MM.1S (cell line): ENCODE measurements around the gene OR14I1.

Experiments used
- DNase-seq: peaks from one replicate; pipeline ENCODE4 v3.0.0-alpha.2; 2015
- H2AFZ ChIP-seq: fragments of 300-600 bp; sonication (generic); 2 replicates; pipeline ENCODE4 v1.6.0; 2016; ENCODE audit warnings: antibody characterized with exemption, low read length
- H3F3A ChIP-seq: fragments of 300-600 bp; sonication (generic); 2 replicates; pipeline ENCODE4 v1.6.1; 2016; ENCODE audit warnings: mild to moderate bottlenecking, antibody characterized with exemption, low read length, moderate library complexity, mixed read lengths; ENCODE audit not compliant: insufficient read depth
- H3K27ac ChIP-seq: fragments of 300-600 bp; sonication (generic); 2 replicates; pipeline ENCODE4 v1.5.1; 2016; ENCODE audit warnings: mild to moderate bottlenecking, low read length
- H3K27me3 ChIP-seq: fragments of 300-600 bp; sonication (generic); replicated peaks from 2 replicates; pipeline ENCODE4 v1.6.0; 2016; ENCODE audit warnings: low read length; ENCODE audit not compliant: insufficient read depth
- H3K36me3 ChIP-seq: fragments of 300-600 bp; sonication (generic); replicated peaks from 2 replicates; pipeline ENCODE4 v1.6.1; 2016; ENCODE audit warnings: mild to moderate bottlenecking, low read length, mixed read lengths; ENCODE audit not compliant: insufficient read depth
- H3K4me1 ChIP-seq: fragments of 300-600 bp; sonication (generic); 2 replicates; pipeline ENCODE4 v1.6.1; 2016; ENCODE audit warnings: low read length, mixed read lengths
- H3K4me2 ChIP-seq: fragments of 300-600 bp; sonication (generic); 2 replicates; pipeline ENCODE4 v1.6.0; 2016; ENCODE audit warnings: low read depth, low read length
- H3K4me3 ChIP-seq: fragments of 300-600 bp; sonication (generic); 2 replicates; pipeline ENCODE4 v1.5.1; 2016; ENCODE audit warnings: low read length, mixed read lengths
- H3K79me2 ChIP-seq: fragments of 300-600 bp; sonication (generic); 2 replicates; pipeline ENCODE4 v1.6.1; 2016; ENCODE audit warnings: mixed run types, low read length, mixed read lengths
- H3K9ac ChIP-seq: fragments of 300-600 bp; sonication (generic); 2 replicates; pipeline ENCODE4 v1.6.1; 2016; ENCODE audit warnings: low read length, mixed read lengths
- H3K9me2 ChIP-seq: fragments of 300-600 bp; sonication (generic); replicated peaks from 2 replicates; pipeline ENCODE4 v1.6.1; 2016; ENCODE audit warnings: mild to moderate bottlenecking, low read length, mixed read lengths; ENCODE audit not compliant: insufficient read depth
- H3K9me3 ChIP-seq: fragments of 300-600 bp; sonication (generic); replicated peaks from 2 replicates; pipeline ENCODE4 v1.6.1; 2016; ENCODE audit warnings: mild to moderate bottlenecking, low read length, mixed read lengths; ENCODE audit not compliant: insufficient read depth
- H4K20me1 ChIP-seq: fragments of 300-600 bp; sonication (generic); 2 replicates; pipeline ENCODE4 v1.6.1; 2016; ENCODE audit warnings: mild to moderate bottlenecking, low read length, moderate library complexity, mixed read lengths; ENCODE audit not compliant: insufficient read depth
- CTCF ChIP-seq: fragments of 300-600 bp; sonication (generic); IDR thresholded peaks from 2 replicates; pipeline ENCODE4 v1.5.1; 2016; ENCODE audit warnings: antibody characterized with exemption, low read length, mixed read lengths
- EZH2 ChIP-seq: fragments of 300-600 bp; sonication (generic); optimal IDR thresholded peaks from 2 replicates; pipeline ENCODE3; 2017; ENCODE audit warnings: low read depth, mild to moderate bottlenecking, antibody characterized with exemption, low read length, mixed read lengths
- EZH2phosphoT487 ChIP-seq: fragments of 300-600 bp; sonication (generic); IDR thresholded peaks from 2 replicates; pipeline ENCODE4 v1.6.1; 2018; ENCODE audit warnings: antibody characterized with exemption, low read length

OR14I1 gene

GRCh38 chr1:248733566-248733965, 31.0 kb upstream of the OR14I1 start:
- H3K4me1 ChIP-seq, result no peaks in the 10 kb centered on the region
- no peaks in the 10 kb centered on the region for H3K9me2 ChIP-seq
- no peak overlapping the region for H3K9ac ChIP-seq
- no peak overlapping the region for H2AFZ ChIP-seq
- H3K9me3 ChIP-seq, result no peaks in the 10 kb centered on the region
- no peaks in the 10 kb centered on the region for H3K27me3 ChIP-seq
- no peak overlapping the region for H3K4me2 ChIP-seq
- TF ChIP-seq EZH2phosphoT487, result no peak
- no peak for TF ChIP-seq EZH2
- no peak for TF ChIP-seq CTCF
- no peak overlapping the region for H3K4me3 ChIP-seq
- H3K79me2 ChIP-seq, result no peaks in the 10 kb centered on the region
- H3K27ac ChIP-seq, result no peak overlapping the region
- no peaks in the 10 kb centered on the region for H4K20me1 ChIP-seq
- H3F3A ChIP-seq, result no peaks in the 10 kb centered on the region
- no peak for DNase-seq
- no peaks in the 10 kb centered on the region for H3K36me3 ChIP-seq

GRCh38 chr1:248730507-248731335, 28.2 kb upstream of the OR14I1 start:
- H3K4me3 ChIP-seq, result no peak overlapping the region
- TF ChIP-seq EZH2, result no peak
- no peak for TF ChIP-seq EZH2phosphoT487
- TF ChIP-seq CTCF, result no peak
- H3K36me3 ChIP-seq, result no peaks in the 10 kb centered on the region
- no peaks in the 10 kb centered on the region for H3K4me1 ChIP-seq
- no peaks in the 10 kb centered on the region for H3K27me3 ChIP-seq
- no peak overlapping the region for H3K27ac ChIP-seq
- H3K9me2 ChIP-seq, result no peaks in the 10 kb centered on the region
- no peaks in the 10 kb centered on the region for H4K20me1 ChIP-seq
- no peaks in the 10 kb centered on the region for H3K9me3 ChIP-seq
- H3K4me2 ChIP-seq, result no peak overlapping the region
- no peak overlapping the region for H3K9ac ChIP-seq
- H3K79me2 ChIP-seq, result no peaks in the 10 kb centered on the region
- no peak for DNase-seq
- H2AFZ ChIP-seq, result no peak overlapping the region
- no peaks in the 10 kb centered on the region for H3F3A ChIP-seq

GRCh38 chr1:248714248-248714647, 11.7 kb upstream of the OR14I1 start:
- H3K4me2 ChIP-seq, result no peak overlapping the region
- no peaks in the 10 kb centered on the region for H3K9me3 ChIP-seq
- TF ChIP-seq CTCF (no peak), EZH2 (no peak), EZH2phosphoT487 (no peak)
- no peak overlapping the region for H3K9ac ChIP-seq
- no peak overlapping the region for H3K4me3 ChIP-seq
- H3K36me3 ChIP-seq, result no peaks in the 10 kb centered on the region
- no peaks in the 10 kb centered on the region for H3K27me3 ChIP-seq
- no peaks in the 10 kb centered on the region for H3K4me1 ChIP-seq
- H4K20me1 ChIP-seq, result no peaks in the 10 kb centered on the region
- no peak overlapping the region for H3K27ac ChIP-seq
- no peak for DNase-seq
- no peaks in the 10 kb centered on the region for H3K9me2 ChIP-seq
- H2AFZ ChIP-seq, result no peak overlapping the region
- no peaks in the 10 kb centered on the region for H3K79me2 ChIP-seq
- no peaks in the 10 kb centered on the region for H3F3A ChIP-seq
